Left kidney (tissue), 2 donors: ENCODE measurements around the gene SEPHS2. TPM values are rescaled to one million over a fixed set of nuclear protein-coding genes. Genes with fewer than 3 reads are reported as not detected.
A peak's percentile ranks its signal among the peaks of the same experiment; 100 is the strongest.

Experiments
- DNase-seq: peaks from one replicate; pipeline ENCODE4 v3.0.0-alpha.2; 2013
- polyA plus RNA-seq: library from polyadenylated mRNA; unstranded; fragments of 120-200 nt; gene quantifications from one replicate; pipeline ENCODE4 v1.2.1, GENCODE V29; 2013; ENCODE audit not compliant: insufficient read length

SEPHS2 gene
- polyA plus RNA-seq, 1 donor: 87.0 TPM

GRCh38 chr16:30434852-30435251 lies 10.8 kb downstream of the SEPHS2 start:
- no peak for DNase-seq

GRCh38 chr16:30430428-30430970 lies 15.2 kb downstream of the SEPHS2 start:
- no peak for DNase-seq

- peak; percentile 99 for DNase-seq
Measured at GRCh38 chr16:30429678-30430427, 15.8 kb downstream of the SEPHS2 start, which contains the start of gene DCTPP1. Gene DCTPP1, minus strand, starts transcription at chr16:30430030. Its CDS starts 50 bp downstream, at chr16:30429980.

- DNase-seq: no peak
Measured at GRCh38 chr16:30429418-30429677, 16.3 kb downstream of the SEPHS2 start.

- no peak for DNase-seq
Measured at GRCh38 chr16:30428055-30428454, 17.6 kb downstream of the SEPHS2 start.

- no peak for DNase-seq
Measured at GRCh38 chr16:30421010-30421409, 24.7 kb downstream of the SEPHS2 start.

GRCh38 chr16:30418350-30419181 lies 27.1 kb downstream of the SEPHS2 start:
- no peak for DNase-seq

- DNase-seq: peak; percentile 88
Measured at GRCh38 chr16:30417529-30418349, 27.9 kb downstream of the SEPHS2 start.

- DNase-seq: no peak
Measured at GRCh38 chr16:30416624-30417528, 28.8 kb downstream of the SEPHS2 start.

GRCh38 chr16:30416047-30416603 lies 29.5 kb downstream of the SEPHS2 start:
- no peak for DNase-seq

- DNase-seq: no peak
Measured at GRCh38 chr16:30414159-30414558, 31.5 kb downstream of the SEPHS2 start.

GRCh38 chr16:30413112-30413806 lies 32.4 kb downstream of the SEPHS2 start:
- no peak for DNase-seq

GRCh38 chr16:30409125-30410060 lies 36.3 kb downstream of the SEPHS2 start:
- DNase-seq: peak; percentile 90

- DNase-seq: no peak
Measured at GRCh38 chr16:30407804-30408534, 37.7 kb downstream of the SEPHS2 start.

GRCh38 chr16:30407102-30407803 lies 38.4 kb downstream of the SEPHS2 start, which contains the start of gene ZNF771:
Gene ZNF771, plus strand, starts transcription at chr16:30407606. Its CDS starts 448 bp downstream, at chr16:30408054.
- DNase-seq: peak; percentile 87

GRCh38 chr16:30406795-30407101 lies 38.9 kb downstream of the SEPHS2 start:
- DNase-seq: no peak

- DNase-seq: no peak
Measured at GRCh38 chr16:30401768-30402425, 43.8 kb downstream of the SEPHS2 start.
